NB4 (cell line): ENCODE measurements around the gene EVC.

Experiments
- MYC ChIP-seq: IDR thresholded peaks from 2 replicates; pipeline ENCODE4 v1.6.1; 2011; ENCODE audit warnings: low read depth, low read length
- POLR2A ChIP-seq: IDR thresholded peaks from 2 replicates; pipeline ENCODE4 v1.6.1; 2011; ENCODE audit warnings: mild to moderate bottlenecking; ENCODE audit not compliant: insufficient read length; ENCODE audit errors: extremely low read depth
- TF ChIP-seq, protein P1 (sequence below): IDR thresholded peaks from one replicate; pipeline ENCODE4 v1.5.1; 2012; ENCODE audit warnings: low read depth, low read length

GRCh38 chr4:5709207-5709575, 1.8 kb upstream of the EVC start:
- TF ChIP-seq, protein P1, sequence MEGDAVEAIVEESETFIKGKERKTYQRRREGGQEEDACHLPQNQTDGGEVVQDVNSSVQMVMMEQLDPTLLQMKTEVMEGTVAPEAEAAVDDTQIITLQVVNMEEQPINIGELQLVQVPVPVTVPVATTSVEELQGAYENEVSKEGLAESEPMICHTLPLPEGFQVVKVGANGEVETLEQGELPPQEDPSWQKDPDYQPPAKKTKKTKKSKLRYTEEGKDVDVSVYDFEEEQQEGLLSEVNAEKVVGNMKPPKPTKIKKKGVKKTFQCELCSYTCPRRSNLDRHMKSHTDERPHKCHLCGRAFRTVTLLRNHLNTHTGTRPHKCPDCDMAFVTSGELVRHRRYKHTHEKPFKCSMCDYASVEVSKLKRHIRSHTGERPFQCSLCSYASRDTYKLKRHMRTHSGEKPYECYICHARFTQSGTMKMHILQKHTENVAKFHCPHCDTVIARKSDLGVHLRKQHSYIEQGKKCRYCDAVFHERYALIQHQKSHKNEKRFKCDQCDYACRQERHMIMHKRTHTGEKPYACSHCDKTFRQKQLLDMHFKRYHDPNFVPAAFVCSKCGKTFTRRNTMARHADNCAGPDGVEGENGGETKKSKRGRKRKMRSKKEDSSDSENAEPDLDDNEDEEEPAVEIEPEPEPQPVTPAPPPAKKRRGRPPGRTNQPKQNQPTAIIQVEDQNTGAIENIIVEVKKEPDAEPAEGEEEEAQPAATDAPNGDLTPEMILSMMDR, result no peak
- TF ChIP-seq POLR2A (no peak), MYC (no peak)
